ENCODE results near the gene RABGAP1L. TPM values are rescaled to one million over a fixed set of nuclear protein-coding genes. Genes with fewer than 3 reads are reported as not detected.
"Not testable (repeated sequence)": the region's sequence is repeated elsewhere in the genome, so short reads cannot be mapped to it uniquely, and the experiment has no call there.

Gene RABGAP1L
- total RNA-seq, 1 donor from 2014 or later, result 48.5 TPM

GRCh38 chr1:174134003-174134659 is 25.2 kb upstream of the RABGAP1L start:
- Mint-ChIP-seq H3K27ac (no peak overlapping the region), H3K36me3 (no peaks in the 10 kb centered on the region), H3K9me3 (peaks cover 15% of the 10 kb centered on the region), H3K27me3 (ENCODE audit: low read depth) (peaks cover 1% of the 10 kb centered on the region), H3K4me3 (no peak overlapping the region), H3K4me1 (no peaks in the 10 kb centered on the region)
- no peak for DNase-seq (ENCODE audit: low spot score in 2 of 2, unreplicated experiment in 2 of 2)
- TF ChIP-seq CTCF (IDR thresholded peaks at IDR 0.05; ENCODE audit: unreplicated experiment), result no peak

- Mint-ChIP-seq H3K27ac (no peak overlapping the region), H3K4me3 (no peak overlapping the region), H3K4me1 (no peaks in the 10 kb centered on the region), H3K9me3 (peaks cover 4% of the 10 kb centered on the region), H3K36me3 (no peaks in the 10 kb centered on the region), H3K27me3 (ENCODE audit: low read depth) (no peaks in the 10 kb centered on the region)
- DNase-seq (ENCODE audit: low spot score in 2 of 2, unreplicated experiment in 2 of 2), result no peak
- TF ChIP-seq CTCF (IDR thresholded peaks at IDR 0.05; ENCODE audit: unreplicated experiment), result no peak
Observed at GRCh38 chr1:174135211-174135610, 24.1 kb upstream of the RABGAP1L start.

- H3K36me3 Mint-ChIP-seq, result no peaks in the 10 kb centered on the region
- TF ChIP-seq CTCF (IDR thresholded peaks at IDR 0.05; ENCODE audit: unreplicated experiment), result no peak
- no peak for DNase-seq (ENCODE audit: low spot score in 2 of 2, unreplicated experiment in 2 of 2)
- no peak overlapping the region for H3K27ac Mint-ChIP-seq
- H3K4me1 Mint-ChIP-seq, result no peaks in the 10 kb centered on the region
- peaks cover 3% of the 10 kb centered on the region for H3K27me3 Mint-ChIP-seq (ENCODE audit: low read depth)
- no peak overlapping the region for H3K4me3 Mint-ChIP-seq
- H3K9me3 Mint-ChIP-seq, result peaks cover 3% of the 10 kb centered on the region
Observed at GRCh38 chr1:174136714-174137113, 22.6 kb upstream of the RABGAP1L start.

- no peaks in the 10 kb centered on the region for H3K36me3 Mint-ChIP-seq
- no peak overlapping the region for H3K4me3 Mint-ChIP-seq
- peaks cover 6% of the 10 kb centered on the region for H3K27me3 Mint-ChIP-seq (ENCODE audit: low read depth)
Observed at GRCh38 chr1:174142836-174143235, 16.5 kb upstream of the RABGAP1L start.

GRCh38 chr1:174143727-174144396 is 15.5 kb upstream of the RABGAP1L start:
- not testable (repeated sequence) for DNase-seq (ENCODE audit: low spot score in 2 of 2, unreplicated experiment in 2 of 2); H3K4me3 Mint-ChIP-seq; H3K36me3 Mint-ChIP-seq; H3K4me1 Mint-ChIP-seq; H3K27ac Mint-ChIP-seq; H3K27me3 Mint-ChIP-seq (ENCODE audit: low read depth)
- peaks cover 24% of the 10 kb centered on the region for H3K9me3 Mint-ChIP-seq

More at GRCh38 chr1:174142836-174143235, 16.5 kb upstream of the RABGAP1L start:
- Mint-ChIP-seq H3K27ac (no peak overlapping the region), H3K4me1 (no peaks in the 10 kb centered on the region), H3K9me3 (peaks cover 19% of the 10 kb centered on the region)
- no peak for TF ChIP-seq CTCF (IDR thresholded peaks at IDR 0.05; ENCODE audit: unreplicated experiment)
- DNase-seq (ENCODE audit: low spot score in 2 of 2, unreplicated experiment in 2 of 2), result no peak

- not testable (repeated sequence) for H3K27ac Mint-ChIP-seq
Observed at GRCh38 chr1:174144397-174144783, 14.9 kb upstream of the RABGAP1L start.

More at GRCh38 chr1:174144397-174144783, 14.9 kb upstream of the RABGAP1L start:
- H3K27me3 Mint-ChIP-seq (ENCODE audit: low read depth); H3K4me3 Mint-ChIP-seq; DNase-seq (ENCODE audit: low spot score in 2 of 2, unreplicated experiment in 2 of 2); H3K36me3 Mint-ChIP-seq; H3K4me1 Mint-ChIP-seq: not testable (repeated sequence)
- H3K9me3 Mint-ChIP-seq, result peaks cover 28% of the 10 kb centered on the region
